MCF 10A (cell line): Measurements from ENCODE around the gene ARHGEF9. TPM values are rescaled to one million over a fixed set of nuclear protein-coding genes. Genes with fewer than 3 reads are reported as not detected.

Experiments used
- BruUV-seq: library from RNA; stranded (reverse); fragments of 400-500 nt; replicated peaks from 2 replicates; lab custom pipeline; 2021; lab: Mats Ljungman, UMichigan
- CTCF ChIA-PET: fragments of 300-600 bp; sonication (Branson Sonifier 250); formaldehyde crosslinking; extraction: SDS; loops from one replicate; lab custom pipeline; 2021; ENCODE audit warnings: antibody characterized with exemption, inconsistent platforms; lab: Yijun Ruan, JAX
- POLR2A ChIA-PET: fragments of 300-600, 350-650 bp; sonication (Branson Sonifier 250); formaldehyde crosslinking; extraction: SDS; loops from one replicate; lab custom pipeline; 2020; ENCODE audit warnings: antibody characterized with exemption, inconsistent platforms; lab: Yijun Ruan, JAX
- DNase-seq: peaks from one replicate; pipeline ENCODE4 v3.0.0-alpha.2; 2018; ENCODE audit not compliant: unreplicated experiment
- H3K27ac Mint-ChIP-seq: one replicate; pipeline ENCODE4 v1.8.0; 2022; ENCODE audit warnings: mild to moderate bottlenecking, low read depth, mixed read lengths; ENCODE audit not compliant: unreplicated experiment
- H3K27me3 Mint-ChIP-seq: one replicate; pipeline ENCODE4 v1.8.0; 2022; ENCODE audit warnings: mixed read lengths; ENCODE audit not compliant: insufficient read depth, unreplicated experiment
- H3K36me3 Mint-ChIP-seq: one replicate; pipeline ENCODE4 v1.8.0; 2022; ENCODE audit warnings: mild to moderate bottlenecking, moderate library complexity, mixed read lengths; ENCODE audit not compliant: insufficient read depth, unreplicated experiment
- H3K4me1 Mint-ChIP-seq: one replicate; pipeline ENCODE4 v1.8.0; 2022; ENCODE audit warnings: mixed read lengths; ENCODE audit not compliant: insufficient read depth, unreplicated experiment
- H3K4me3 Mint-ChIP-seq: one replicate; pipeline ENCODE4 v1.8.0; 2022; ENCODE audit warnings: mild to moderate bottlenecking, moderate library complexity, mixed read lengths; ENCODE audit not compliant: unreplicated experiment
- H3K9me3 Mint-ChIP-seq: one replicate; pipeline ENCODE4 v1.8.0; 2022; ENCODE audit warnings: mixed read lengths; ENCODE audit not compliant: unreplicated experiment
- CTCF ChIP-seq: fragments of 200-600 bp; IDR thresholded peaks from one replicate; pipeline ENCODE4 v1.8.0; 2022; ENCODE audit warnings: antibody characterized with exemption, mild to moderate bottlenecking; ENCODE audit not compliant: unreplicated experiment
- intact Hi-C: fragments of 100-400 bp; cut with micrococcal nuclease; formaldehyde crosslinking; loops from 2 replicates; pipeline ENCODE4 v1.14.1; 2022
- total RNA-seq: library from RNA; stranded (reverse); gene quantifications from 2 replicates; pipeline ENCODE4 v1.2.3, GENCODE V29; 2022

Gene ARHGEF9
- total RNA-seq, 1 experiment from 2014 or later = 33.6 TPM

GRCh38 chrX:63784346-63784901 lies 590 bp downstream of the ARHGEF9 start:
- no peak for TF ChIP-seq CTCF
- no peak for DNase-seq
- Mint-ChIP-seq H3K4me1 (no peaks in the 10 kb centered on the region), H3K27me3 (no peaks in the 10 kb centered on the region), H3K27ac (no peak overlapping the region), H3K36me3 (no peaks in the 10 kb centered on the region), H3K9me3 (no peaks in the 10 kb centered on the region), H3K4me3 (no peak overlapping the region)
- BruUV-seq = no TSS peak
- POLR2A ChIA-PET = no interaction called here
- CTCF ChIA-PET = no interaction called here
- intact Hi-C loops = no loop called here

- ChIA-PET POLR2A (no interaction called here), CTCF (no interaction called here)
- BruUV-seq = no TSS peak
- no peaks in the 10 kb centered on the region for H3K9me3 Mint-ChIP-seq
- intact Hi-C loops = no loop called here
- no peaks in the 10 kb centered on the region for H3K4me1 Mint-ChIP-seq
- no peaks in the 10 kb centered on the region for H3K27me3 Mint-ChIP-seq
- H3K36me3 Mint-ChIP-seq = no peaks in the 10 kb centered on the region
- no peak overlapping the region for H3K27ac Mint-ChIP-seq
- DNase-seq = no peak
- no peak for TF ChIP-seq CTCF
- no peak overlapping the region for H3K4me3 Mint-ChIP-seq
Measured at GRCh38 chrX:63782515-63782914, 2.5 kb downstream of the ARHGEF9 start.

GRCh38 chrX:63768760-63769159 lies 16.3 kb downstream of the ARHGEF9 start:
- Mint-ChIP-seq H3K36me3 (no peaks in the 10 kb centered on the region), H3K4me3 (no peak overlapping the region), H3K27ac (no peak overlapping the region), H3K27me3 (no peaks in the 10 kb centered on the region), H3K4me1 (no peaks in the 10 kb centered on the region), H3K9me3 (peaks cover 14% of the 10 kb centered on the region)
- POLR2A ChIA-PET = no interaction called here
- CTCF ChIA-PET = no interaction called here
- DNase-seq = no peak
- TF ChIP-seq CTCF = no peak
- intact Hi-C loops = no loop called here
- BruUV-seq = no TSS peak

- BruUV-seq = no TSS peak
- TF ChIP-seq CTCF = no peak
- Mint-ChIP-seq H3K4me1 (no peaks in the 10 kb centered on the region), H3K4me3 (no peak overlapping the region), H3K9me3 (no peaks in the 10 kb centered on the region), H3K36me3 (no peaks in the 10 kb centered on the region), H3K27ac (no peak overlapping the region), H3K27me3 (no peaks in the 10 kb centered on the region)
- intact Hi-C loops = no loop called here
- ChIA-PET CTCF (no interaction called here), POLR2A (no interaction called here)
- DNase-seq = no peak
Measured at GRCh38 chrX:63765712-63766111, 19.3 kb downstream of the ARHGEF9 start.
